WTC11 (cell line): ENCODE results near the gene ATF1. TPM values are rescaled to one million over a fixed set of nuclear protein-coding genes. Genes with fewer than 3 reads are reported as not detected.

Experiments used
- ATAC-seq: fragments of 200-7000 bp; cut with Tn5 transposase; 2 replicates; pipeline ENCODE4 v1.10.0; 2021; ENCODE audit warnings: mild to moderate bottlenecking, moderate library complexity
- CTCF ChIA-PET: fragments of 300-600 bp; sonication (Branson Sonifier 250); formaldehyde crosslinking; loops from one replicate; lab custom pipeline; 2021; ENCODE audit warnings: antibody characterized with exemption; lab: Charles Lee
- POLR2A ChIA-PET: fragments of 350-600 bp; sonication (Branson Sonifier 250); formaldehyde crosslinking; loops from one replicate; lab custom pipeline; 2021; ENCODE audit warnings: antibody characterized with exemption; lab: Charles Lee
- DNase-seq: peaks from one replicate; pipeline ENCODE4 v3.0.0; 2021; ENCODE audit warnings: low spot score
- H3K27ac Mint-ChIP-seq: 2 replicates; pipeline ENCODE4 v1.8.0; 2021; ENCODE audit warnings: mixed read lengths
- H3K27me3 Mint-ChIP-seq: 2 replicates; pipeline ENCODE4 v1.8.0; 2021; ENCODE audit warnings: low read depth, mild to moderate bottlenecking, moderate library complexity, mixed read lengths
- H3K36me3 Mint-ChIP-seq: 2 replicates; pipeline ENCODE4 v1.8.0; 2021; ENCODE audit warnings: mixed read lengths
- H3K4me1 Mint-ChIP-seq: 2 replicates; pipeline ENCODE4 v1.8.0; 2022; ENCODE audit warnings: mixed read lengths
- H3K4me3 Mint-ChIP-seq: 2 replicates; pipeline ENCODE4 v1.8.0; 2021; ENCODE audit warnings: mild to moderate bottlenecking, moderate library complexity, mixed read lengths
- H3K9me3 Mint-ChIP-seq: 2 replicates; pipeline ENCODE4 v1.8.0; 2021; ENCODE audit warnings: mixed read lengths
- AFF4 ChIP-seq: sonication (generic); formaldehyde crosslinking; IDR thresholded peaks from 2 replicates; pipeline ENCODE4 v1.8.1; 2023; ENCODE audit warnings: mild to moderate bottlenecking, missing genetic modification reagents, borderline replicate concordance
- ATF1 ChIP-seq: sonication (generic); formaldehyde crosslinking; IDR thresholded peaks from 2 replicates; pipeline ENCODE4 v1.8.1; 2023; ENCODE audit warnings: mild to moderate bottlenecking, moderate library complexity, missing genetic modification reagents
- ATF2 ChIP-seq: sonication (generic); formaldehyde crosslinking; IDR thresholded peaks from 2 replicates; pipeline ENCODE4 v1.8.1; 2022; ENCODE audit warnings: low read depth, missing genetic modification reagents, borderline replicate concordance
- CREB1 ChIP-seq: sonication (generic); formaldehyde crosslinking; IDR thresholded peaks from 2 replicates; pipeline ENCODE4 v1.8.0; 2023; ENCODE audit warnings: mild to moderate bottlenecking, missing genetic modification reagents
- E2F1 ChIP-seq: sonication (generic); formaldehyde crosslinking; IDR thresholded peaks from 2 replicates; pipeline ENCODE4 v1.8.0; 2022; ENCODE audit warnings: mild to moderate bottlenecking, missing genetic modification reagents
- HMGXB4 ChIP-seq: sonication (generic); formaldehyde crosslinking; IDR thresholded peaks from 2 replicates; pipeline ENCODE4 v1.8.1; 2023; ENCODE audit warnings: mild to moderate bottlenecking, moderate library complexity, missing genetic modification reagents
- IRF2 ChIP-seq: sonication (generic); formaldehyde crosslinking; IDR thresholded peaks from 2 replicates; pipeline ENCODE4 v1.8.0; 2022; ENCODE audit warnings: low read depth, missing genetic modification reagents, borderline replicate concordance
- MAX ChIP-seq: sonication (generic); formaldehyde crosslinking; IDR thresholded peaks from 2 replicates; pipeline ENCODE4 v1.8.0; 2022; ENCODE audit warnings: mild to moderate bottlenecking, missing genetic modification reagents
- NFE2L1 ChIP-seq: sonication (generic); formaldehyde crosslinking; IDR thresholded peaks from 2 replicates; pipeline ENCODE4 v1.8.1; 2023; ENCODE audit warnings: missing genetic modification reagents
- NR1H2 ChIP-seq: sonication (generic); formaldehyde crosslinking; IDR thresholded peaks from 2 replicates; pipeline ENCODE4 v1.9.0; 2021; ENCODE audit warnings: mild to moderate bottlenecking, moderate library complexity, missing genetic modification reagents
- PRRX2 ChIP-seq: fragments of 250-450 bp; sonication (Bioruptor Pico); IDR thresholded peaks from 2 replicates; pipeline ENCODE4 v1.8.0; 2021; ENCODE audit warnings: mild to moderate bottlenecking
- SMAD4 ChIP-seq: sonication (generic); formaldehyde crosslinking; IDR thresholded peaks from 2 replicates; pipeline ENCODE4 v1.8.0; 2022; ENCODE audit warnings: mild to moderate bottlenecking, missing genetic modification reagents
- SP1 ChIP-seq: sonication (generic); formaldehyde crosslinking; conservative IDR thresholded peaks from 2 replicates; pipeline ENCODE4 v1.8.1; 2022; ENCODE audit warnings: missing genetic modification reagents
- TEAD4 ChIP-seq: sonication (generic); formaldehyde crosslinking; IDR thresholded peaks from 2 replicates; pipeline ENCODE4 v1.8.0; 2022; ENCODE audit warnings: mild to moderate bottlenecking, missing genetic modification reagents
- TP53 ChIP-seq: sonication (generic); formaldehyde crosslinking; IDR thresholded peaks from 2 replicates; pipeline ENCODE4 v1.8.1; 2023; ENCODE audit warnings: mild to moderate bottlenecking, missing genetic modification reagents
- ZNF232 ChIP-seq: sonication (generic); formaldehyde crosslinking; IDR thresholded peaks from 2 replicates; pipeline ENCODE4 v1.8.0; 2022; ENCODE audit warnings: mild to moderate bottlenecking, missing genetic modification reagents
- ZNF512 ChIP-seq: sonication (generic); formaldehyde crosslinking; IDR thresholded peaks from 2 replicates; pipeline ENCODE4 v1.8.1; 2022; ENCODE audit warnings: missing genetic modification reagents, borderline replicate concordance
- ZNF532 ChIP-seq: fragments of 250-450 bp; sonication (Bioruptor Pico); IDR thresholded peaks from 2 replicates; pipeline ENCODE4 v1.9.0; 2021; ENCODE audit warnings: mild to moderate bottlenecking, borderline replicate concordance
- total RNA-seq: library from RNA; stranded (reverse); gene quantifications from 3 replicates; pipeline ENCODE4 v1.2.3, GENCODE V29; 2021

The ATF1 gene
- total RNA-seq, 1 experiment from 2014 or later: 34.8 TPM

- H3K9me3 Mint-ChIP-seq: no peaks in the 10 kb centered on the region
- ChIA-PET CTCF (no interaction called here), POLR2A (no interaction called here)
- no peak overlapping the region for H3K4me3 Mint-ChIP-seq
- TF ChIP-seq MAX (no peak), ZNF532 (CRISPR knock-in tag) (no peak), TEAD4 (CRISPR knock-in tag) (no peak), SP1 (no peak), E2F1 (CRISPR knock-in tag) (no peak), TP53 (no peak), ZNF232 (CRISPR knock-in tag) (no peak), SMAD4 (CRISPR knock-in tag) (no peak), NR1H2 (CRISPR knock-in tag) (no peak), ZNF512 (CRISPR knock-in tag) (no peak), HMGXB4 (CRISPR knock-in tag) (no peak)
- no peak for ATAC-seq
- H3K27ac Mint-ChIP-seq: no peak overlapping the region
- H3K4me1 Mint-ChIP-seq: no peaks in the 10 kb centered on the region
- H3K36me3 Mint-ChIP-seq: peaks cover 49% of the 10 kb centered on the region
- H3K27me3 Mint-ChIP-seq: no peaks in the 10 kb centered on the region
- DNase-seq: no peak
These were observed 45.1 kb upstream of the ATF1 start for GRCh38 chr12:50718760-50719159.

GRCh38 chr12:50720085-50720484 is 43.8 kb upstream of the ATF1 start:
- Mint-ChIP-seq H3K4me1 (no peaks in the 10 kb centered on the region), H3K27ac (no peak overlapping the region), H3K4me3 (no peak overlapping the region), H3K36me3 (peaks cover 51% of the 10 kb centered on the region), H3K27me3 (no peaks in the 10 kb centered on the region), H3K9me3 (no peaks in the 10 kb centered on the region)
- POLR2A ChIA-PET: no interaction called here
- DNase-seq: no peak
- no peak for ATAC-seq
- CTCF ChIA-PET: interaction anchor here (1.5 kb wide), 1 partner anchor 267 kb away, joined by 3 read pairs; no protein-coding TSS in a partner anchor
- TF ChIP-seq AFF4 (CRISPR knock-in tag): no peak
- TF ChIP-seq IRF2: no peak
- TF ChIP-seq ZNF232 (CRISPR knock-in tag): no peak
- TF ChIP-seq ATF1 (CRISPR knock-in tag): no peak
- no peak for TF ChIP-seq HMGXB4 (CRISPR knock-in tag)
- no peak for TF ChIP-seq CREB1 (CRISPR knock-in tag)
- no peak for TF ChIP-seq TP53
- no peak for TF ChIP-seq PRRX2 (CRISPR knock-in tag)
- TF ChIP-seq NFE2L1 (CRISPR knock-in tag): no peak
- no peak for TF ChIP-seq ATF2
